Activated CD8-positive, alpha-beta T cell treated with anti-CD3 and anti-CD28 coated beads, Interleukin-2, amount 10 ng/mL, durations not matched to agents 7 days and 5 days (primary cell): ENCODE results near the gene GRM7. TPM values are rescaled to one million over a fixed set of nuclear protein-coding genes. Genes with fewer than 3 reads are reported as not detected.

ENCODE experiments used
- ATAC-seq: fragments of 150-1000 bp; cut with Tn5 transposase; one replicate; pipeline ENCODE4 v1.10.0; 2021; ENCODE audit warnings: moderate library complexity
- CTCF ChIA-PET: fragments of 350-600 bp; sonication (Branson Sonifier 250); formaldehyde crosslinking; loops from one replicate; lab custom pipeline; 2021; ENCODE audit warnings: antibody characterized with exemption; lab: Charles Lee
- POLR2A ChIA-PET: fragments of 350-600 bp; sonication (Branson Sonifier 250); formaldehyde crosslinking; loops from one replicate; lab custom pipeline; 2021; ENCODE audit warnings: antibody characterized with exemption; lab: Charles Lee
- DNase-seq: peaks from one replicate; pipeline ENCODE4 v3.0.0-alpha.2; 2020
- H3K27ac Mint-ChIP-seq: one replicate; pipeline ENCODE4 v1.8.0; 2021; ENCODE audit warnings: mild to moderate bottlenecking, mixed read lengths
- H3K27me3 Mint-ChIP-seq: one replicate; pipeline ENCODE4 v1.8.0; 2021; ENCODE audit warnings: low read depth, mixed read lengths
- H3K36me3 Mint-ChIP-seq: one replicate; pipeline ENCODE4 v1.8.0; 2021; ENCODE audit warnings: low read depth, mixed read lengths
- H3K4me1 Mint-ChIP-seq: one replicate; pipeline ENCODE4 v1.8.0; 2021; ENCODE audit warnings: low read depth, mixed read lengths
- H3K4me3 Mint-ChIP-seq: one replicate; pipeline ENCODE4 v1.8.0; 2021; ENCODE audit warnings: mild to moderate bottlenecking, mixed read lengths
- H3K9me3 Mint-ChIP-seq: one replicate; pipeline ENCODE4 v1.8.0; 2022; ENCODE audit warnings: mixed read lengths; ENCODE audit not compliant: insufficient read depth
- total RNA-seq, 2 experiments: library from RNA; stranded (reverse); gene quantifications; one replicate each; pipeline ENCODE4 v1.2.3, GENCODE V29; 2021

The GRM7 gene
- total RNA-seq, 2 experiments from 2014 or later, result not detected

DNA sequence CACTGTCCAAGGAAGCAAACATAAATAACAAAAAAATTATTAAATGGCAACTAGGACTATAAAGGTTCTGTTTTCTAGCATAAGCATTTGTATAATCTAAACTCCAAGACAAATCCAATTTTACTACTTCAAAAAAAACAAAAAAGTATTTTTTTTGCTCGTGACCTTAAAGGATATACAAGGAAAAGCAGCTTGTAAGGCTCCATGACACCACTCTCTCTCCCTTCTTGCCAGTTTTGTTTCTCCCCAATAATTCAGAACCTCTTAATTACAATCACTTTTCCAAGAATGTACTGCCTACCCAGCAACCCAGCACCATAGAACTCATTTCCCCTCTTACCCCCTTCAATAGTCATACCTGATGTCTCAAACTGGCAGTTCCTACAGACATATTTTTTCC, 496.2 kb downstream of the GRM7 start:
- no peaks in the 10 kb centered on the region for H3K9me3 Mint-ChIP-seq
- no peak for ATAC-seq
- no peak overlapping the region for H3K27ac Mint-ChIP-seq
- no peak for DNase-seq
- CTCF ChIA-PET, result no interaction called here
- no peak overlapping the region for H3K4me3 Mint-ChIP-seq
- H3K36me3 Mint-ChIP-seq, result no peaks in the 10 kb centered on the region
- no peaks in the 10 kb centered on the region for H3K4me1 Mint-ChIP-seq
- POLR2A ChIA-PET, result no interaction called here
- H3K27me3 Mint-ChIP-seq, result no peaks in the 10 kb centered on the region

DNA sequence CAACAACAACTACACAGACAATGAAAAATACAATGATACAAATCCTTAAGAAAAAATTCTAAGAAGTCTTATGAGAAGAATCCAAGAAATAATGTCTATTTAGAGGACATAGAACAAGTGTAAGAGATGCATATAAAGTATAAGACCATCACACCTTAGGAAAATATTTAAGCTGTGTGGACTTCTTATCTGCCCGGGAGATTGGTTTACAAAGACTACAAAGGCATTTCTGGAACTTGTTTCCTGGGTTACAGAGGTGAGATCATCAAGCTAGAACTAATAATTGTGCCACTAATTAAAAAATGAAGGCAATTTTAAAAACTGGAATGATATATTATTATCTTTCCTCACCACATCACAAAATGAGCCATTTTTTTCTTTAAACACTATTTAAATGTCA, 507.1 kb downstream of the GRM7 start:
- no peaks in the 10 kb centered on the region for H3K4me1 Mint-ChIP-seq
- no peak overlapping the region for H3K27ac Mint-ChIP-seq
- ChIA-PET POLR2A (no interaction called here), CTCF (no interaction called here)
- ATAC-seq (no peak), DNase-seq (no peak)
- H3K9me3 Mint-ChIP-seq, result no peaks in the 10 kb centered on the region
- H3K4me3 Mint-ChIP-seq, result no peak overlapping the region
- H3K36me3 Mint-ChIP-seq, result no peaks in the 10 kb centered on the region
- no peaks in the 10 kb centered on the region for H3K27me3 Mint-ChIP-seq

DNA sequence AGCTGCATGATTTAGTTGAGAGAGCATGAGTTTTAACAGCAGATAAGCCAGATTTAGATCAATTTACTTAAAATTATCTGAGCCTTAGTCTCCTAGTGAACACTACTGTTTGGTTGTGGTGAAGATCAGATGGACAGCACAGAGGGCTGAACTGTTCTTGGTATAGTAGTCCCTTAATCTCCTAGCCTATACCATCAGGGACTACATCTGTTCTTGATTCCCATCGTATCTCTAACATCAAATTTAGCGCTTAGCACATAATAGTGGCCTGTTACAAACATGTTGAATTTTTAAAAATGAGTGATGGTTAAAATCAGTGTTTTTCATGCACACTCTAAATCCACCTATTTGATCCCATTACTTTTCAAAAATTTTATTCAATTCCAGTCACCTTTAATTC, 507.7 kb downstream of the GRM7 start:
- Mint-ChIP-seq H3K4me1 (no peaks in the 10 kb centered on the region), H3K27me3 (no peaks in the 10 kb centered on the region), H3K9me3 (no peaks in the 10 kb centered on the region), H3K36me3 (no peaks in the 10 kb centered on the region), H3K27ac (no peak overlapping the region), H3K4me3 (no peak overlapping the region)
- ATAC-seq, result no peak
- no peak for DNase-seq
- CTCF ChIA-PET, result no interaction called here
- POLR2A ChIA-PET, result no interaction called here

DNA sequence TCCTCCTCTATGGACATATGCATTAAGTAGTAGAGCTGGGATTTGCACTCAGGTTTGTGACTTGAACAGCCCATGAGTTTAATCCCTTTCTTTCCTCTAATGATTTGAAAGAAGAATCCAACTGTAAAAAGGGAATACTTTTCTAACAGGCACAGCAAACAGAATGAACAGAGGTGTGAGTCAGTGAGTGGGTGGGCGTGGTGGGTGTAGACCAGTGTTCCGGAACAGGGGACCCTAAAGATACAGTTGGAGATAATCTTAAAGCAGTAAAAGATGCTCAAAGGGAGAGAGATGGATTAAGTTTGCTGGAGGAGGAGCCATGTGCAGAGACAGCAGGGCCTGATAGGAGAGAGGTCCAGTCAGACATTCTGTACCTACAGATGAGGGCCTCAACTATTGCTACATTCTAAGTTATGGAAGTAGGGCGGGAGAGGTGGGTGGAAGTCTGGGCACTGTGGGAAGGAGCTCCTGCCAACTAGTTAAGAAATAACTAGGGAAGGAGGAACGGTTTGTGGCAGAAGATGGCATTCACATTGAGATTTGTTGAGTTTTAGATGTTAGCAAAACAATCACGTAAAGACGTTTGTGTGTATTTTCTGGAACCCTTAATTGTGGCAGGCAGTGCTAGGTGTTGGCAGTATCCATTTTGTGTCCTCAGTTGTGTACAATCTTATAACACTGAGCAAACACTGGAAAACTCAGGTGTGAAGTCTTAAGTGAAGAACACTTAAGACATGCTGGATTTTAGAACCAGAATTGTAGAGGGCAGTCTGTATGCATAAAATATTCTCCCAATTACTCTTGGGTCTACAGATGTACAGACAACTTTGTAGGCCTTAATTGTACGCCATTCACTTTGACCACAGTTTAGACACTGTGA, 511.0 kb downstream of the GRM7 start:
- DNase-seq, result no peak
- no peaks in the 10 kb centered on the region for H3K36me3 Mint-ChIP-seq
- H3K27me3 Mint-ChIP-seq, result no peaks in the 10 kb centered on the region
- ATAC-seq, result no peak
- CTCF ChIA-PET, result no interaction called here
- no peak overlapping the region for H3K4me3 Mint-ChIP-seq
- no peaks in the 10 kb centered on the region for H3K9me3 Mint-ChIP-seq
- POLR2A ChIA-PET, result no interaction called here
- H3K27ac Mint-ChIP-seq, result no peak overlapping the region
- H3K4me1 Mint-ChIP-seq, result no peaks in the 10 kb centered on the region

DNA sequence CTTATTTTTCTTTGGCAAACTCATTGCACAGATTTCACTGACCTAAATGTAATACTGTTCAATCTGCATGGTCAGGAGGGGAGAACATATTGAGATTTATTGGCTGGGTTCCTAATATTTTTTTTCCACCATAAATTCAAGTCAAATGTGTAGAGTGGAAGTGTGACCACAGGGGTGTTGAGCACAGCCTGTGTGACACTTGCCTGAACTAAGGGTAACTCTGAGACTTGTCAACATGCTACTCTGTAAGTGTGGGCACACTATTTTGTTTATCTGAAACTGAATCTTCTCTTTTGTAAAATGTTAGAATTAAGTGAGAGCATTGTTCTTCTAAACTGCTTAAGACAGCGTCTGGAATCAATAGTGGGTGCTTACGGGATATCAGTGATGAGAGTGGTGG, 516.2 kb downstream of the GRM7 start:
- ChIA-PET POLR2A (no interaction called here), CTCF (no interaction called here)
- DNase-seq (no peak), ATAC-seq (no peak)
- H3K27ac Mint-ChIP-seq, result no peak overlapping the region
- H3K27me3 Mint-ChIP-seq, result no peaks in the 10 kb centered on the region
- H3K36me3 Mint-ChIP-seq, result no peaks in the 10 kb centered on the region
- no peaks in the 10 kb centered on the region for H3K4me1 Mint-ChIP-seq
- H3K4me3 Mint-ChIP-seq, result no peak overlapping the region
- H3K9me3 Mint-ChIP-seq, result no peaks in the 10 kb centered on the region

DNA sequence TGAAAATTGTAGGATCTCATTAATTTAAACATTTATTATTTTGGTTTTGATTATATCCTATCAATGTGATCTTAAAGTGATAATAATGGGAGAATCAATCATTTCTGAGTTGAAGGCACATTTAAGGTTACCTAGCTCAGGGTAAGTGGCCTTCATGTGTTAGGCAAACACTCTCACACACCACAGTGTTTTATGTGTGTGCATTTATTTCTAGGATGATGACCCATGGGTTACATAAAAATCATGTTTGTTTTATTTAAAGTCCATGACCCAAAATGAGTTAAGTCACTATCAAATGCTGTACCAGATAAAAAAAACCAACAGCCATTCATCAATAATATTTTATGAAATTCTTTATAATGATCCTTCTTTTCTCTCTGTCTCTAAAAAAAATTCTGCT, 520.8 kb downstream of the GRM7 start:
- H3K4me1 Mint-ChIP-seq, result no peaks in the 10 kb centered on the region
- no peaks in the 10 kb centered on the region for H3K36me3 Mint-ChIP-seq
- DNase-seq, result no peak
- POLR2A ChIA-PET, result no interaction called here
- no peak overlapping the region for H3K4me3 Mint-ChIP-seq
- ATAC-seq, result no peak
- CTCF ChIA-PET, result no interaction called here
- no peaks in the 10 kb centered on the region for H3K27me3 Mint-ChIP-seq
- no peak overlapping the region for H3K27ac Mint-ChIP-seq
- no peaks in the 10 kb centered on the region for H3K9me3 Mint-ChIP-seq

DNA sequence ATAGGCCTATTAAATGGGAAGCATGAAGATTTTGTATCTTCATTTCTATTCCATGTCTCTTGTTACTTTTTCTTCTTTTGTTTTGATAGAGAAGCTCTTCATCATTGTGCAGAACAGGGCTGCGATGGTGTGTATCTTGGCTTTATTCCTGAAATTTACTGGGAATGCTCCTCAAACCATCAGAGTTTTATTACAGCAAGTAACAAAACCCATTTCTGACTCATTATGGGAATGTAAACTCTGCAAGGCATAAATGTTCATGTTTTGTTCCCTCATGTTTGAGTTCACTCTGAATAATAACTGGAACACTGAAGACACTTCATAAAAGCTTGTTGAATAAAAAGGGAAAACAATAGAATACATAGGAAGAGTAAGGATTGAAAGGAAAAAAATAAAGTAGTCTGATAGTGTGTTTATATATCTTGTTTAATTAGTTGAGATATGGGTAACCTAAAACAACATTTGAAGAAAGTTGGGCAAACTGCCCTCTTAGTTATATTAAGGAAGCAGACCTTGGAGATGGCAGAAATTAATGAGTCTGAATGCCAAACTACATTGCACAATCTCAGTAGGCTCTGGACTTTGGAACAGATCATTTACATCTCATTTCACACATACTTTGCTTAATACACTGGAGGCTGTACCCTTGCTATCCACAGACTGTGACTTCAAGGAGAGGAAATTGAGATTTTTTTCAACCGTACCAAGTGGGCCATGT, 521.5 kb downstream of the GRM7 start:
- Mint-ChIP-seq H3K9me3 (no peaks in the 10 kb centered on the region), H3K36me3 (no peaks in the 10 kb centered on the region), H3K27ac (no peak overlapping the region), H3K4me3 (no peak overlapping the region), H3K27me3 (no peaks in the 10 kb centered on the region), H3K4me1 (no peaks in the 10 kb centered on the region)
- ATAC-seq, result no peak
- no peak for DNase-seq
- ChIA-PET POLR2A (no interaction called here), CTCF (no interaction called here)

DNA sequence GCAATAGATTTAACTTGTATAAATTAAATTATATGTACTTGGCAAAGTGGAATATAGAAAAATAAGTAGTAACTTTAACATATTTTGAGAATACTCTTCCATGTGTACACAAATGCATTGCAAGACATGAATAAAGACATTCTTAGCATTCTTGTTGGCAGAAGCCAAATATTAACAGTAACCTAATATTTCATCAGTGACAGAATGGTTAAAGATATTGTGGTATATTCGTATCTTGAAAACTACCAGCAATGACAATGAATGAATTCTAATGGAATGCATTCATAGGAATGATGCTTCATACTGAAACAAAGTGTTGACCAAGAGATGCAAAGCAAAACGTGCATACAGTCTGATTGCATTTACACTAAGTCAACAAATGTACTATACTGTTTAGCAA, 524.7 kb downstream of the GRM7 start:
- ATAC-seq (no peak), DNase-seq (no peak)
- Mint-ChIP-seq H3K27ac (no peak overlapping the region), H3K27me3 (no peaks in the 10 kb centered on the region), H3K9me3 (peaks cover 4% of the 10 kb centered on the region), H3K4me3 (no peak overlapping the region), H3K36me3 (no peaks in the 10 kb centered on the region), H3K4me1 (no peaks in the 10 kb centered on the region)
- ChIA-PET CTCF (no interaction called here), POLR2A (no interaction called here)

DNA sequence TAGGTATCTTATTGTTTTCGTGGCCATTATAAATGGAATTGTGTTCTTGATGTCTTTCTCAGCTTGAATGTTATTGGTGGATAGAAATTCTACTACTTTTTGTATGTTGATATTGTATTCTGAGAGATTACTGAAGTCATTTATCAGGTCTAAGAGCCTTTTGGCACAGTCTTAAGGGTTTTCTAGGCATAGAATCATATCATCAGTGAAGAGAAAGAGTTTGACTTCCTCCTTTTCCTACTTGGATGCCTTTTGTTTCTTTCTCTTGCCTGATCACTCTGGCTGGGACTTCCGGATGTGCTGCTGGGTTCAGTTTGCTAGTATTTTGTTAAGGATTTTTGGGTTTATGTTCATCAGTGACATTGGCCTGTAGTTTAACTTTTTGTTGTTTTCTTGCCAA, 527.1 kb downstream of the GRM7 start:
- POLR2A ChIA-PET, result no interaction called here
- H3K4me3 Mint-ChIP-seq, result no peak overlapping the region

DNA sequence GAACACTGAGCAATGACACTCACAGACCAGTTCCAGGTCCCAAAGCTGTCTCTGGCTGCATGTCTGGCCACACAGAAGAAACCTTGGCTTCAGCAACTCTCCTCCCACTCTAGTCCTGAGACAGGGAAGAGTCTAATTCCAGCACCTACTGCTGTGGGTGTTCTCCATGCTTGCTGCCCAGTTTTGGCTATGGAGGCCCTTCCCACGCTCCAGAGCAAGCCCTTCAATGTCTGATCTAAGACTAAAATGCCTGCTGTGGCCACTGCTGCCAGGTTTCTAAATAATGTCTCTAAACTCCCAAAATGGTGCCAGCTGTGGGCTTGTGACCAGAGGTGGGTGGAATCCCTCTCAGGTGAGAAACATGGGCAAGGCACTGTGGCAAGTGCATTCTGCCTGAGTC, 531.3 kb downstream of the GRM7 start:
- Mint-ChIP-seq H3K36me3 (no peaks in the 10 kb centered on the region), H3K27me3 (no peaks in the 10 kb centered on the region), H3K27ac (no peak overlapping the region), H3K4me1 (no peaks in the 10 kb centered on the region), H3K4me3 (no peak overlapping the region), H3K9me3 (peaks cover 8% of the 10 kb centered on the region)
- DNase-seq (no peak), ATAC-seq (no peak)
- CTCF ChIA-PET, result no interaction called here
- POLR2A ChIA-PET, result no interaction called here

More for the DNA sequence above, 527.1 kb downstream of the GRM7 start:
- Mint-ChIP-seq H3K27ac (no peak overlapping the region), H3K4me1 (no peaks in the 10 kb centered on the region), H3K9me3 (peaks cover 4% of the 10 kb centered on the region), H3K27me3 (no peaks in the 10 kb centered on the region), H3K36me3 (no peaks in the 10 kb centered on the region)
- CTCF ChIA-PET, result no interaction called here
- DNase-seq (no peak), ATAC-seq (no peak)

DNA sequence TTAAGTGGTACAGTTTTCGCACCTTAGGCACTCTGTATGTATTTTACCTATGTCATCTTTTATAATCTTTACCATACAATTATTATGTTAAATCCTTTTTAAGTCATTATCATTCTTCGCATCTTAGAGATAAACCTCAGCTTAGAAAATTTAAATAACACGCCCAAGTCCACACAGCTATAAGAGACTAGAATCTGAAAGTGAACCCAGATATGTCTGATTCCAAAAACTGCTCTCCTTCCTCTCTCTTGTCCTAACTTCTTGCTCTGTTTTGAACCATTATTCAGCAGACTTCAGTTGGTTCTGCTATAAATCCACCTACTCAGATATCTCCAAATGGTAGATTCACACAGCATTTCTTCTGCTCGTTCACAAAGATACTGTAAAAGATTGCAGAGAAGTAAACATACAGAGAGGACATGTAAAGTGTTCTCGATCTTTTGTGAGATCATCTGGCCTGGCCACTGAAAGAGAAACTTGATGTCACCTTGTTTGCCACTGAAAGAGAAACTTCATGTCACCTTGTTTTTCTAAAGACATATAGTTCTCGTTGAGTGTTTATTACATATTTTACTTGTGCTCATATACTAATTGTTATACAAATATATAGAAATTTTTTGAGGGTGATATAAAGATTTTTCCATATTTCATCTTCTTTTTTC, 533.2 kb downstream of the GRM7 start:
- peaks cover 8% of the 10 kb centered on the region for H3K9me3 Mint-ChIP-seq
- no peak overlapping the region for H3K27ac Mint-ChIP-seq
- no peaks in the 10 kb centered on the region for H3K27me3 Mint-ChIP-seq
- H3K4me3 Mint-ChIP-seq, result no peak overlapping the region
- no peaks in the 10 kb centered on the region for H3K36me3 Mint-ChIP-seq
- ChIA-PET POLR2A (no interaction called here), CTCF (no interaction called here)
- H3K4me1 Mint-ChIP-seq, result no peaks in the 10 kb centered on the region
- ATAC-seq (no peak), DNase-seq (no peak)

DNA sequence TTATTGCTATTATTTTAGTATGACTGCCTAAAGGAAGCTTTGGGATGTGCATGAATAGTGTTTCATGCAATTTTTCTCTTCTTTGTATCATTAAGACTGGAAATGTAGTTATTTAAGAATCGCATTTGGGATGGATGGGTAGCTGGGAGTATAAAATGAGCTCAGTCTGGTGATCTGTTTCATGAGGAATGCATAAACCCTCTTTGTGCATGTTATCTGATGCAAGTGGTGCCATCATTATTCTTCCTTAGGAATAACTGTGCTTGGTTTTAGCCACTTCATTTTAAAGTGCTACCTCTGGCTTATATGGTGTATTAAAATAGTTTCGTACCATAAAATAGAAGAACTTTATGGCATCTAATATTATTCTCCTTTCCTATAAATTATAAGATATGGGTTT, 535.6 kb downstream of the GRM7 start:
- no peaks in the 10 kb centered on the region for H3K36me3 Mint-ChIP-seq
- no peaks in the 10 kb centered on the region for H3K27me3 Mint-ChIP-seq
- no peaks in the 10 kb centered on the region for H3K4me1 Mint-ChIP-seq
- no peak for ATAC-seq
- peaks cover 3% of the 10 kb centered on the region for H3K9me3 Mint-ChIP-seq
- H3K27ac Mint-ChIP-seq, result no peak overlapping the region
- DNase-seq, result no peak
- CTCF ChIA-PET, result no interaction called here
- POLR2A ChIA-PET, result no interaction called here
- no peak overlapping the region for H3K4me3 Mint-ChIP-seq
